Stimulated activated naive CD8-positive, alpha-beta T cell treated with anti-CD3 and anti-CD28 coated beads, Interleukin-15, Interleukin-2, amounts not matched to agents 100 U/mL and 50 U/mL, for 24 hours (primary cell): ENCODE results near the gene STKLD1.
A peak's percentile ranks its signal among the peaks of the same experiment; 100 is the strongest.
"Not testable (repeated sequence)": the region's sequence is repeated elsewhere in the genome, so short reads cannot be mapped to it uniquely, and the experiment has no call there.

Source experiments
- ATAC-seq: fragments of 150-1000 bp; cut with Tn5 transposase; one replicate; pipeline ENCODE4 v1.10.0; 2021
- DNase-seq: peaks from one replicate; pipeline ENCODE4 v3.0.0; 2021

The STKLD1 gene

GRCh38 chr9:133362359-133363044 is 13.7 kb upstream of the STKLD1 start:
- DNase-seq (no peak), ATAC-seq (no peak)

- DNase-seq = no peak
- no peak for ATAC-seq
Observed at GRCh38 chr9:133366435-133366834, 9.7 kb upstream of the STKLD1 start.

GRCh38 chr9:133367221-133367620 is 8.9 kb upstream of the STKLD1 start:
- DNase-seq (no peak), ATAC-seq (no peak)

- ATAC-seq (no peak), DNase-seq (no peak)
Observed at GRCh38 chr9:133367778-133368177, 8.4 kb upstream of the STKLD1 start.

- no peak for DNase-seq
- no peak for ATAC-seq
Observed at GRCh38 chr9:133368249-133368881, 7.8 kb upstream of the STKLD1 start.

GRCh38 chr9:133369422-133369821 is 6.7 kb upstream of the STKLD1 start:
- DNase-seq (no peak), ATAC-seq (no peak)

GRCh38 chr9:133369933-133370332 is 6.2 kb upstream of the STKLD1 start:
- no peak for DNase-seq

GRCh38 chr9:133370685-133371084 is 5.5 kb upstream of the STKLD1 start:
- no peak for ATAC-seq
- peak; percentile 46 for DNase-seq

More at GRCh38 chr9:133369933-133370332, 6.2 kb upstream of the STKLD1 start:
- no peak for ATAC-seq

- DNase-seq = peak; percentile 78
- ATAC-seq = peak; percentile 81
Observed at GRCh38 chr9:133371261-133371711, 4.9 kb upstream of the STKLD1 start.

- no peak for ATAC-seq
- no peak for DNase-seq
Observed at GRCh38 chr9:133372144-133372543, 4.0 kb upstream of the STKLD1 start.

GRCh38 chr9:133374612-133375115 is 1.5 kb upstream of the STKLD1 start:
- DNase-seq = no peak
- peak; percentile 5 for ATAC-seq

- peak; percentile 49 for DNase-seq
Observed at GRCh38 chr9:133375116-133375723, 946 bp upstream of the STKLD1 start.

GRCh38 chr9:133377280-133377679 is 1.1 kb downstream of the STKLD1 start:
- DNase-seq, ATAC-seq: not testable (repeated sequence)

More at GRCh38 chr9:133375116-133375723, 946 bp upstream of the STKLD1 start:
- no peak for ATAC-seq

GRCh38 chr9:133377721-133378216 is 1.6 kb downstream of the STKLD1 start:
- no peak for DNase-seq
- no peak for ATAC-seq

- no peak for DNase-seq
Observed at GRCh38 chr9:133378408-133378962, 2.3 kb downstream of the STKLD1 start.

GRCh38 chr9:133379153-133380086 is 3.3 kb downstream of the STKLD1 start:
- ATAC-seq (no peak), DNase-seq (no peak)

More at GRCh38 chr9:133378408-133378962, 2.3 kb downstream of the STKLD1 start:
- no peak for ATAC-seq

- ATAC-seq = no peak
- no peak for DNase-seq
Observed at GRCh38 chr9:133380734-133381133, 4.6 kb downstream of the STKLD1 start.

GRCh38 chr9:133382507-133383141 is 6.5 kb downstream of the STKLD1 start:
- ATAC-seq (no peak), DNase-seq (no peak)

GRCh38 chr9:133383438-133383837 is 7.3 kb downstream of the STKLD1 start:
- DNase-seq = no peak
- ATAC-seq = no peak

- ATAC-seq (no peak), DNase-seq (no peak)
Observed at GRCh38 chr9:133384736-133385321, 8.7 kb downstream of the STKLD1 start.
